ENCODE measurements around the gene RBM4B. TPM values are rescaled to one million over a fixed set of nuclear protein-coding genes. Genes with fewer than 3 reads are reported as not detected.

The RBM4B gene
- total RNA-seq, 2 experiments from 2014 or later = 29.1 to 38.3 TPM

GRCh38 chr11:66659763-66660162, 17.9 kb downstream of the RBM4B start:
- intact Hi-C loops (cut with micrococcal nuclease; ENCODE audit: unreplicated experiment) = no loop called here
- ChIA-PET CTCF (ENCODE audit: unreplicated experiment) (interaction anchor here (0.7 kb wide), 1 partner anchor 21 kb away, joined by 7 read pairs; no protein-coding TSS in a partner anchor), POLR2A (interaction anchor here (0.6 to 2.8 kb wide), 8 partner anchors 11 to 193 kb away, joined by 3 to 17 read pairs (median 6); partner anchors contain the start of genes RBM14 and RBM4)
- no peak for TF ChIP-seq EZH2phosphoT487 (IDR thresholded peaks at IDR 0.05; ENCODE audit: borderline replicate concordance, low read depth, low read length)
- TF ChIP-seq CTCF (conservative IDR thresholded peaks at IDR 0.05; ENCODE audit: low read length) = no peak
- no peaks in the 10 kb centered on the region for H4K20me1 ChIP-seq (ENCODE audit: insufficient read depth, low read length)
- H3K9me2 ChIP-seq (ENCODE audit: insufficient read depth, low read length) = no peaks in the 10 kb centered on the region
- H3K4me1 ChIP-seq (ENCODE audit: insufficient read depth, low read length, poor library complexity, severe bottlenecking) = peaks cover 24% of the 10 kb centered on the region
- no peaks in the 10 kb centered on the region for H3K9me3 ChIP-seq (ENCODE audit: low read length)
- peaks cover 44% of the 10 kb centered on the region for H3K79me2 ChIP-seq (ENCODE audit: insufficient read depth, low read depth, low read length)
- peak overlapping the region; percentile 33 for H3K4me3 ChIP-seq (ENCODE audit: low read depth, low read length, poor library complexity, severe bottlenecking)
- DNase-seq (ENCODE audit: low spot score) = peak; percentile 47
- peaks cover 83% of the 10 kb centered on the region for H3K36me3 ChIP-seq (ENCODE audit: insufficient read depth, low read length)
- peak overlapping the region; percentile 61 for H3K4me2 ChIP-seq (ENCODE audit: low read length)
- peak overlapping the region; percentile 65 for H3K27ac ChIP-seq (ENCODE audit: low read depth, low read length, poor library complexity, severe bottlenecking)
- no peak overlapping the region for H2AFZ ChIP-seq (ENCODE audit: low read length)
- no TSS peak for BruUV-seq (replicated peaks)

- POLR2A ChIA-PET = interaction anchor here (1.2 kb wide), 1 partner anchor 11 kb away, joined by 3 read pairs; no protein-coding TSS in a partner anchor
- no peaks in the 10 kb centered on the region for H4K20me1 ChIP-seq (ENCODE audit: insufficient read depth, low read length)
- intact Hi-C loops (cut with micrococcal nuclease; ENCODE audit: unreplicated experiment) = no loop called here
These were observed 24.6 kb downstream of the RBM4B start for GRCh38 chr11:66653123-66653522.

More at GRCh38 chr11:66653123-66653522, 24.6 kb downstream of the RBM4B start:
- CTCF ChIA-PET (ENCODE audit: unreplicated experiment) = interaction anchor here (0.6 kb wide), 1 partner anchor 514 kb away, joined by 4 read pairs; no protein-coding TSS in a partner anchor
- H3K36me3 ChIP-seq (ENCODE audit: insufficient read depth, low read length) = peaks cover 94% of the 10 kb centered on the region
- H3K27ac ChIP-seq (ENCODE audit: low read depth, low read length, poor library complexity, severe bottlenecking) = no peak overlapping the region
- no peak overlapping the region for H3K4me3 ChIP-seq (ENCODE audit: low read depth, low read length, poor library complexity, severe bottlenecking)
- H2AFZ ChIP-seq (ENCODE audit: low read length) = no peak overlapping the region
- no peaks in the 10 kb centered on the region for H3K9me2 ChIP-seq (ENCODE audit: insufficient read depth, low read length)
- peaks cover under 1% of the 10 kb centered on the region for H3K4me1 ChIP-seq (ENCODE audit: insufficient read depth, low read length, poor library complexity, severe bottlenecking)
- no peak for DNase-seq (ENCODE audit: low spot score)
- no peak for TF ChIP-seq CTCF (conservative IDR thresholded peaks at IDR 0.05; ENCODE audit: low read length)
- TF ChIP-seq EZH2phosphoT487 (IDR thresholded peaks at IDR 0.05; ENCODE audit: borderline replicate concordance, low read depth, low read length) = no peak
- peaks cover 55% of the 10 kb centered on the region for H3K79me2 ChIP-seq (ENCODE audit: insufficient read depth, low read depth, low read length)
- BruUV-seq (replicated peaks) = no TSS peak
- H3K9me3 ChIP-seq (ENCODE audit: low read length) = no peaks in the 10 kb centered on the region
- no peak overlapping the region for H3K4me2 ChIP-seq (ENCODE audit: low read length)

Data from OCI-LY7 (cell line).